ENCODE results near the gene SKAP2. TPM values are rescaled to one million over a fixed set of nuclear protein-coding genes. Genes with fewer than 3 reads are reported as not detected.

SKAP2 gene
- total and polyA plus RNA-seq, 2 of the 4 experiments (the other 2 are of a cell fraction): 5.7 to 7.4 TPM

- H3K4me1 ChIP-seq (ENCODE audit: control insufficient read depth, insufficient read depth, low read length): peaks cover 5% of the 10 kb centered on the region
- H4K91ac ChIP-seq (ENCODE audit: insufficient read depth, low read depth, low read length): no peak overlapping the region
- intact Hi-C loops (cut with micrococcal nuclease): no loop called here
- BruUV-seq (replicated peaks): no TSS peak
- H3K18ac ChIP-seq (ENCODE audit: low read depth, low read length): no peak overlapping the region
- H3K27me3 ChIP-seq (ENCODE audit: control insufficient read depth, insufficient read depth, low read length): no peaks in the 10 kb centered on the region
- H3K27ac ChIP-seq (ENCODE audit: insufficient read depth, low read length): no peak overlapping the region
- no peaks in the 10 kb centered on the region for H3K36me3 ChIP-seq (ENCODE audit: control insufficient read depth, insufficient read depth, low read length)
- 0 out of 2 replicates have a peak overlapping the region, but pooled peaks have one; percentile 18 for H3K4me2 ChIP-seq (ENCODE audit: low read depth, low read length)
- H2AK9ac ChIP-seq (replicated peaks; ENCODE audit: low read depth, low read length, poor library complexity): no peak overlapping the region
- DNase-seq (peak; percentile 84), ATAC-seq (ENCODE audit: low read depth) (peak; percentile 85)
- H2BK20ac ChIP-seq (ENCODE audit: low read depth, low read length): no peak overlapping the region
- no peaks in the 10 kb centered on the region for H4K20me1 ChIP-seq (ENCODE audit: insufficient read depth, low read length)
- H3K79me1 ChIP-seq (ENCODE audit: low read depth in 1 of 2, low read length in 2 of 2): no peaks in the 10 kb centered on the region
- no peak overlapping the region for H3K23ac ChIP-seq (ENCODE audit: low read depth, low read length)
- H4K8ac ChIP-seq (ENCODE audit: low read depth in 2 of 2, low read length in 2 of 2): no peak overlapping the region
- no peak overlapping the region for H2AFZ ChIP-seq (replicated peaks; ENCODE audit: low read length, poor library complexity)
- H3K56ac ChIP-seq (ENCODE audit: extremely low read depth, insufficient read depth, low read length): no peak overlapping the region
- peaks cover 2% of the 10 kb centered on the region; the same call in 1 of the 2 replicates for H3K9me1 ChIP-seq (ENCODE audit: insufficient read depth, low read length)
- POLR2A ChIA-PET (ENCODE audit: unreplicated experiment): no interaction called here
- in situ Hi-C loops (cut with MboI; ENCODE audit: low sequenced_read_pairs): loop anchor here (10.0 kb wide), 1 partner anchor 781 kb away; no protein-coding TSS in a partner anchor
- H3K9ac ChIP-seq (ENCODE audit: low read depth, low read length): no peak overlapping the region
- H2BK5ac ChIP-seq (ENCODE audit: low read depth, low read length, poor library complexity, severe bottlenecking): no peak overlapping the region
- H3K14ac ChIP-seq (replicated peaks; ENCODE audit: low read depth, low read length): no peak overlapping the region
- H3K9me3 ChIP-seq (ENCODE audit: control insufficient read depth, insufficient read depth, low read length): no peaks in the 10 kb centered on the region
- no peak overlapping the region; the same call in 1 of the 2 replicates for H2AK5ac ChIP-seq (ENCODE audit: low read depth, low read length)
- CTCF ChIA-PET: interaction anchor here (1.5 kb wide), 1 partner anchor 306 kb away, joined by 6 read pairs; no protein-coding TSS in a partner anchor
- H4K5ac ChIP-seq (ENCODE audit: low read depth, low read length): no peak overlapping the region
- H3K4me3 ChIP-seq (ENCODE audit: insufficient read depth, low read depth, low read length): no peak overlapping the region
- no peak overlapping the region for H3K4ac ChIP-seq (ENCODE audit: low read depth, low read length)
- no peak overlapping the region for H2BK120ac ChIP-seq (ENCODE audit: low read depth, low read length)
- no peak overlapping the region for H2BK15ac ChIP-seq (ENCODE audit: low read depth, low read length)
- TF ChIP-seq CEBPB (IDR thresholded peaks at IDR 0.05; ENCODE audit: low read depth, low read length) (peak; percentile 31; the same call in 1 of the 2 replicates), RAD21 (IDR thresholded peaks at IDR 0.05; ENCODE audit: low read length) (no peak), MAFK (IDR thresholded peaks at IDR 0.05; ENCODE audit: low read depth, low read length) (peak; percentile 48; the same call in 1 of the 2 replicates)
- dilution Hi-C loops (cut with HindIII; ENCODE audit: low sequenced_read_pairs, unreplicated experiment): no loop called here
- 89% methylated on average over 2 of the region's 4 CpGs; no CpG with 5 or more reads in 1 of the 2 experiments for WGBS, 2 experiments (ENCODE audit: extremely low coverage in 2 of 2, insufficient read length in 1 of 2)
Measured at GRCh38 chr7:26675143-26675887, 189.1 kb downstream of the SKAP2 start.
